Type B pancreatic cell (in vitro differentiated cells): ENCODE results near the gene CFAP70. TPM values are rescaled to one million over a fixed set of nuclear protein-coding genes. Genes with fewer than 3 reads are reported as not detected.
"Not testable (repeated sequence)": the region's sequence is repeated elsewhere in the genome, so short reads cannot be mapped to it uniquely, and the experiment has no call there.

Experiments used
- DNase-seq: peaks from one replicate; pipeline ENCODE4 v3.0.0; 2021; ENCODE audit warnings: mixed read lengths; ENCODE audit not compliant: unreplicated experiment; ENCODE audit errors: extremely low spot score
- H3K27ac Mint-ChIP-seq: 2 replicates; pipeline ENCODE4 v1.8.0; 2021; ENCODE audit warnings: mild to moderate bottlenecking, mixed read lengths
- H3K27me3 Mint-ChIP-seq: 2 replicates; pipeline ENCODE4 v1.8.0; 2021; ENCODE audit warnings: mixed read lengths
- H3K36me3 Mint-ChIP-seq: 2 replicates; pipeline ENCODE4 v1.8.0; 2021; ENCODE audit warnings: mixed read lengths
- H3K4me1 Mint-ChIP-seq: one replicate; pipeline ENCODE4 v1.8.0; 2021; ENCODE audit warnings: mixed read lengths; ENCODE audit not compliant: unreplicated experiment
- H3K4me3 Mint-ChIP-seq: 2 replicates; pipeline ENCODE4 v1.8.0; 2021; ENCODE audit warnings: mild to moderate bottlenecking, mixed read lengths
- H3K9me3 Mint-ChIP-seq: 2 replicates; pipeline ENCODE4 v1.8.0; 2021; ENCODE audit warnings: mixed read lengths
- total RNA-seq: library from RNA; stranded (reverse); gene quantifications from 2 replicates; pipeline ENCODE4 v1.2.1, GENCODE V29; 2021; ENCODE audit warnings: low replicate concordance
- TF ChIP-seq, protein P1 (sequence below): fragments of 200-600 bp; sonication (generic); conservative IDR thresholded peaks from 2 replicates; pipeline ENCODE4 v1.5.0; 2021; ENCODE audit warnings: antibody characterized with exemption, mild to moderate bottlenecking

Gene CFAP70
- total RNA-seq, 1 donor from 2014 or later = 9.7 TPM

DNA sequence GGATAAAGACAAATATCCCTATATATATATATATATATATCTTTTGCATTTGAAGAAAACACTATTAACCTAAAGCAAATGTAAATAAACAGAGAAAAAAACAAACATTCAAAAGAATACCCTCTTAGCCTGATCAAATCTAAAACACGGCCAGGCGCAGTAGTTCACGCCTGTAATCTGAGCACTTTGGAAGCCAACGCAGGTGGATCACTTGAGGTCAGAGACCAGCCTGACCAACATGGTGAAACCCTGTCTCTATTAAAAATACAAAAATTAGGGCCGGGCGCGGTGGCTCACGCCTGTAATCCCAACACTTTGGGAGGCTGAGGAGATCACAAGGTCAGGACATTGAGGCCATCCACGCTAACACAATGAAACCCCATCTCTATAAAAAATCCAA lies 46.0 kb upstream of the CFAP70 start:
- Mint-ChIP-seq H3K4me3 (no peak overlapping the region), H3K27me3 (no peaks in the 10 kb centered on the region), H3K4me1 (peaks cover 15% of the 10 kb centered on the region), H3K27ac (no peak overlapping the region), H3K9me3 (no peaks in the 10 kb centered on the region), H3K36me3 (peaks cover 4% of the 10 kb centered on the region)
- TF ChIP-seq, protein P1, sequence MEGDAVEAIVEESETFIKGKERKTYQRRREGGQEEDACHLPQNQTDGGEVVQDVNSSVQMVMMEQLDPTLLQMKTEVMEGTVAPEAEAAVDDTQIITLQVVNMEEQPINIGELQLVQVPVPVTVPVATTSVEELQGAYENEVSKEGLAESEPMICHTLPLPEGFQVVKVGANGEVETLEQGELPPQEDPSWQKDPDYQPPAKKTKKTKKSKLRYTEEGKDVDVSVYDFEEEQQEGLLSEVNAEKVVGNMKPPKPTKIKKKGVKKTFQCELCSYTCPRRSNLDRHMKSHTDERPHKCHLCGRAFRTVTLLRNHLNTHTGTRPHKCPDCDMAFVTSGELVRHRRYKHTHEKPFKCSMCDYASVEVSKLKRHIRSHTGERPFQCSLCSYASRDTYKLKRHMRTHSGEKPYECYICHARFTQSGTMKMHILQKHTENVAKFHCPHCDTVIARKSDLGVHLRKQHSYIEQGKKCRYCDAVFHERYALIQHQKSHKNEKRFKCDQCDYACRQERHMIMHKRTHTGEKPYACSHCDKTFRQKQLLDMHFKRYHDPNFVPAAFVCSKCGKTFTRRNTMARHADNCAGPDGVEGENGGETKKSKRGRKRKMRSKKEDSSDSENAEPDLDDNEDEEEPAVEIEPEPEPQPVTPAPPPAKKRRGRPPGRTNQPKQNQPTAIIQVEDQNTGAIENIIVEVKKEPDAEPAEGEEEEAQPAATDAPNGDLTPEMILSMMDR = no peak
- no peak for DNase-seq

DNA sequence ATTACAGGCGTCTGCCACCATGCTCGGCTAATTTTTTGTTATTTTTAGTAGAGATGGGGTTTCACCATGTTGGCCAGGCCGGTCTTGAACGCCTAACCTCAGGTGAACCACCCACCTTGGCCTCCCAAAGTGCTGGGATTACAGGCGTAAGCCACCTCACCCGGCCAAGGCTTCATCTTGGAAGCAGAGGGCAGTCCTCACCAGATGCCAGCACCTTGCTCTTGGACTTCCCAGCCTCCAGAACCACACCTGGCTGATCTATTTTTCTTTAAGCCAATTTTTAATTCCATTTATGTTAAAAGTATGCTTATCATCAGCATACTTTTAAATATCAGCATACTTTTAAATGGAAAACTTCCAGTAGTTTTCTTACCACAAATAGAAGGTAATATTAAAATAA lies 43.0 kb upstream of the CFAP70 start:
- Mint-ChIP-seq H3K36me3 (peaks cover 11% of the 10 kb centered on the region), H3K27me3 (no peaks in the 10 kb centered on the region), H3K9me3 (no peaks in the 10 kb centered on the region), H3K4me3 (no peak overlapping the region), H3K27ac (no peak overlapping the region), H3K4me1 (peaks cover 4% of the 10 kb centered on the region)
- TF ChIP-seq, protein P1 = no peak
- no peak for DNase-seq

DNA sequence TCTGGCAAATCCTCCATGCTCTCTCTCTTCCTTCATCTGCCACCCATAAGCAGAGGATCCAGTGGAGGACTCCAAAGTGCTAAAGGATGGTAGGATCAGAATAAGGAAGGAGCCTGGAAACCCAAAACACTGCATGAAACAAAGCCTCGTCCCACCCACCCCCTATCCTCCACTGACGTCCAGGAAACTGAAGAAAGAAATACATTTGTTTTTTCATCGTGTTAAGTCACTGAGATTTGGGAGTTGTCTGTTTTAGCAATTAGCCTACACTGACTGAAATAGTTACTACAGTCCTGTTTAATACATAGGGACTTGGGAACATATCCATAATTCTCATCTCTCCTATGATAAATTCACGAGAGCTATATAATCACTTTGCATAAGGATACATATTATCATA lies 40.4 kb upstream of the CFAP70 start:
- H3K27me3 Mint-ChIP-seq = no peaks in the 10 kb centered on the region
- no peak overlapping the region for H3K4me3 Mint-ChIP-seq
- peaks cover 23% of the 10 kb centered on the region for H3K36me3 Mint-ChIP-seq
- DNase-seq = no peak
- TF ChIP-seq, protein P1 = no peak
- H3K27ac Mint-ChIP-seq = no peak overlapping the region
- H3K9me3 Mint-ChIP-seq = no peaks in the 10 kb centered on the region
- H3K4me1 Mint-ChIP-seq = no peaks in the 10 kb centered on the region

DNA sequence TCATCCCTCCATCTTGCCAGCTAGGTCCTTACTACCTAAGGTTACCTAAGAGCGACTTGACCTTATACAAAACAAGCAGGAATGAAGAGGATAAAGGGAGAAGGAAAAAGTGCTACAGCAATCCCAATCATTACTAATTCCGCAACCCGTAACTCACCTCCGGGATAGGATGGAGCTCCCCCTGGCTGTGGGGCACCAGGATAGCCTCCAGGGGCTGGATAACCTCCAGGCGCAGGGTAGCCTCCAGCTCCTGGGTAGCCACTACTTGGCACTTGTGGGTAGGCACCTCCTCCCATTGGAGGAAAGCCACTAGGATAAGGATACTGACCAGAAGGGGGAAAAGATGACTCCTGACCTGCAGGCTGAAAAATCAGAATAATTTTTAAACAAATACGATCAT lies 39.4 kb upstream of the CFAP70 start:
- Mint-ChIP-seq H3K4me3 (no peak overlapping the region), H3K27ac (no peak overlapping the region), H3K36me3 (peaks cover 26% of the 10 kb centered on the region), H3K9me3 (no peaks in the 10 kb centered on the region), H3K4me1 (no peaks in the 10 kb centered on the region), H3K27me3 (no peaks in the 10 kb centered on the region)
- TF ChIP-seq, protein P1 = peak; percentile 29
- DNase-seq = no peak

DNA sequence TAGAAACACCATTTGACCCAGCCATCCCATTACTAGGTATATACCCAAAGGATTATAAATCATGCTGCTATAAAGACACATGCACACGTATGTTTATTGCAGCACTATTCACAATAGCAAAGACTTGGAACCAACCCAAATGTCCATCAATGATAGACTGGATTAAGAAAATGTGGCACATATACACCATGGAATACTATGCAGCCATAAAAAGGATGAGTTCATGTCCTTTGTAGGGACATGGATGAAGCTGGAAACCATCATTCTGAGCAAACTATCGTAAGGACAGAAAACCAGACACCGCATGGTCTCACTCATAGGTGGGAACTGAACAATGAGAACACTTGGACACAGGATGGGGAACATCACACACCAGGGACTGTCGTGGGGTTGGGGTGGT lies 35.7 kb upstream of the CFAP70 start:
- not testable (repeated sequence) for H3K27me3 Mint-ChIP-seq, H3K4me3 Mint-ChIP-seq, H3K9me3 Mint-ChIP-seq, H3K27ac Mint-ChIP-seq, H3K4me1 Mint-ChIP-seq, DNase-seq
- peaks cover 36% of the 10 kb centered on the region for H3K36me3 Mint-ChIP-seq

DNA sequence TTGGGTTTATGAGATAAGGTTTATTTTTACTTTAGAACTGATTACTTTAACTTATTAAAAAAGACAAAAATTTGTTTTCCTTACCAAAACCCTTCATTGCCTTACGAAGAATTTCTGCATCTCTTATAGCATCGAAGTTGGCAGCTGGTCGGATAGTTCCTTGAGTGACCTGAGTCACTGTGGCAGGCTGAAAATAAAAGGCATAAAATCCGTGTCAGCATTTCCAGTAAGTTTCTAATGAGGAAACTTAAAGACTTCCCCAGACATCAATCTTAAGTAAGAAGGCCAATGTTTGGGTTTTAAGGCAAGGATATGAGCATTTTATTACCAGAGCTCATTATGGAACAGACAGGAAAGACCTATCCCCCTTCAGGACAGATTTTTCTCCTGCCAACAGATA lies 29.6 kb upstream of the CFAP70 start:
- TF ChIP-seq, protein P1 = no peak
- Mint-ChIP-seq H3K27ac (no peak overlapping the region), H3K36me3 (peaks cover 24% of the 10 kb centered on the region), H3K27me3 (no peaks in the 10 kb centered on the region), H3K4me3 (no peak overlapping the region), H3K9me3 (no peaks in the 10 kb centered on the region), H3K4me1 (no peaks in the 10 kb centered on the region)
- no peak for DNase-seq
